Heart left ventricle (tissue), 13 donors: ENCODE measurements around the gene SMG1.

ENCODE experiments used
- POLR2A ChIP-seq, 2 donors: fragments of 450-650 bp; IDR thresholded peaks; one replicate each; pipeline ENCODE4 v1.6.1; 2017; ENCODE audit warnings: antibody characterized with exemption in 2 of 2, mild to moderate bottlenecking in 2 of 2, moderate library complexity in 2 of 2
- TF ChIP-seq, protein P1 (sequence below), 12 donors: fragments of 200-600 bp; sonication (generic) in 4 of 12; IDR thresholded peaks; one replicate each; pipeline versions ENCODE4 v1.5.0 to v1.8.0; 2018 to 2022; ENCODE audit warnings: antibody characterized with exemption in 12 of 12, mild to moderate bottlenecking in 5 of 12
- donor health status: ischemic (EF 13 %, LVEDD 7.1; RV severe dilation, severe dysfunction).
- donor health status: DM: no; HTN: yes; CAD: no.
- donor health status: DM: no; HTN: no; CAD: no.
- donor health status: ischemic (EF 25% LVEDD 6.9; RV normal size, moderate dysfunction).
- donor health status: ischemic (EF 25% LVEDD 5.7; RV mildly dilated, moderate dysfunction).
- donor health status: ischemic (EF 35%, LVEDD 5.7; RV mildly dilated, moderate dysfunction).
- donor health status: nonischemic (EF 11% LVEDD 7.7; RV severe dilation, severe dysfunction).
- donor health status: DM: yes; HTN: yes; CAD: no.
- donor health status: PGD.
- donor health status: ischemic (EF 29% LVEDD 5.4; RV normal size, mild dysfunction).
- donor health status: nonischemic (EF 23%, LVEDD 6.1; RV moderate dilation, normal function).

DNA sequence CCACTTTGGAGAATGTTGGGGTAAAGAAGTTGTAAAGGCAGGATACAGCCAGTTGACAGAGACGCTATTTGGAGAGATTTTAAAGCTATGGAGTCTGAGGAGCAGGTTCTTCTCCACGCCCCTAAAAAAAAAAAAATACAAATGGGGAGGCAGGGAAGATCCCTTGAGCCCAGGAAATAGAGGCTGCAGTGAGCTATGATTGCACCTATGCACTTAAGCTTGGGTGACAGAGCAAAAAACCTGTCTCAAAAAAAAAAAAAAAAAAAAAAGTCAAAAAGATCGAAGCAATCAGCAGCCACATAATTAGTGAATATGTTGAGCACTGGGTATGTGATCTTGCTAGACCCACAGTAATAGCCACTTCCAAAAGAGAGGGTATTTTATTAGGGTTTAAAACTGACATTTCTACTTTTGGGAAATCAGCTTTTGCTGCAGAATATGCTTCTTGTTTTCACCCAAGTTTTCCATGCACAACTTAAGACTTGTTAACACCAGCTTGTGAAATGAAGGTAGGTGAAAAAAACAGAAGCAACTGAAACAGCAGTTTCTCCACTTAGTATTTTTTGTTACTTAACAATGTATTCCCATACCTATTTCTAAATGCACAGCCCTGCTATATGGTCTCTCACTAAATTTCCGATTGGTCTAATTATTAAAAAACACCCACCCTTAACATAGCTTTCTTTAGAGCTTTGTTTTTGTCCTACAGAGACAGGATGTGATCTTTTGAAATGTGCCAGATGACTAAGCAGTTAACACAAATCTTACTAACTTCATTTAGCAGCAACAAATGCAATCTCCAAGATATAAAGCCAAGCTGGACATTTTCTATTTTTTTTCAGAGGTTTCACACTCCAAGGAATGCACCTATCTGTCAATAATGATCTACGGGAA is 122.4 kb downstream of the SMG1 start:
- TF ChIP-seq, protein P1, sequence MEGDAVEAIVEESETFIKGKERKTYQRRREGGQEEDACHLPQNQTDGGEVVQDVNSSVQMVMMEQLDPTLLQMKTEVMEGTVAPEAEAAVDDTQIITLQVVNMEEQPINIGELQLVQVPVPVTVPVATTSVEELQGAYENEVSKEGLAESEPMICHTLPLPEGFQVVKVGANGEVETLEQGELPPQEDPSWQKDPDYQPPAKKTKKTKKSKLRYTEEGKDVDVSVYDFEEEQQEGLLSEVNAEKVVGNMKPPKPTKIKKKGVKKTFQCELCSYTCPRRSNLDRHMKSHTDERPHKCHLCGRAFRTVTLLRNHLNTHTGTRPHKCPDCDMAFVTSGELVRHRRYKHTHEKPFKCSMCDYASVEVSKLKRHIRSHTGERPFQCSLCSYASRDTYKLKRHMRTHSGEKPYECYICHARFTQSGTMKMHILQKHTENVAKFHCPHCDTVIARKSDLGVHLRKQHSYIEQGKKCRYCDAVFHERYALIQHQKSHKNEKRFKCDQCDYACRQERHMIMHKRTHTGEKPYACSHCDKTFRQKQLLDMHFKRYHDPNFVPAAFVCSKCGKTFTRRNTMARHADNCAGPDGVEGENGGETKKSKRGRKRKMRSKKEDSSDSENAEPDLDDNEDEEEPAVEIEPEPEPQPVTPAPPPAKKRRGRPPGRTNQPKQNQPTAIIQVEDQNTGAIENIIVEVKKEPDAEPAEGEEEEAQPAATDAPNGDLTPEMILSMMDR (IDR thresholded peaks at IDR 0.05), result no peak
- TF ChIP-seq POLR2A (IDR thresholded peaks at IDR 0.05), result no peak
